GM12872 (cell line): ENCODE results near the gene ASTN2.

Source experiments
- CTCF ChIP-seq: IDR thresholded peaks from 3 replicates; pipeline ENCODE4 v1.5.1; 2011; ENCODE audit warnings: low read depth, mild to moderate bottlenecking, low read length, moderate library complexity; ENCODE audit not compliant: insufficient read depth

The ASTN2 gene

GRCh38 chr9:116466271-116467235 is 948.3 kb downstream of the ASTN2 start:
- TF ChIP-seq CTCF: no peak

DNA sequence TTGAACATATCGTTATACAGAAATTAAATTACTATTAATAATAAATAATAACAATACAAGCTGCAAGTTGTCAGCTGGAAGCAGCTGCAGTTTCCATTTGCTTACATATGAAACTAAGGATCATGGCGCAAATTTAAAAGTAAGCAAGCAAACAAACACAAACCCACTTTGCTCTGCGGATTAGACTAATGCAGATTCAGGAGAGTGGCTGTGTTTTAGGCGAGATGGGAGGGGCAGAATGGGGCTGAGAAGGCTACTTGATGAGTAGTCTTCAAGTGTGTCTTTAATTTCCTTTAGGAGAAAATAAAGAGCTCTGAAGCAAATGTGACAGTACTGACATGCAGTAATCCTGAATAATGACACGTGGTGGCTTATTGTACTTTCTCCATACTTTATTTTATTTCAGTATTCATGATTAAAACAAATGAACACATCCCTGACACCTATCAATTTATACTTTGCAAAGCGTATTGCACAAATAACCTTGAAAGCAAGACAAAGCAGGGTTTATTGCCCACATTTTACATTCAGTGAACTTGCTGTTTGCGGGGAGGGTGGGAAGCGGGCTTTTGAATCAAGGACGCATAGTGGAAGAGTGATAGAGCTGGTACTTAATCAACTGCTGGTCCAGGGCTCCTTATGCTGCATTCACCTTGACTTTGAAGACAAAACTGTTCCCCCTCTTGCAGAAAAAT is 949.1 kb downstream of the ASTN2 start:
- no peak for TF ChIP-seq CTCF

GRCh38 chr9:116464987-116465571 is 949.8 kb downstream of the ASTN2 start:
- no peak for TF ChIP-seq CTCF

DNA sequence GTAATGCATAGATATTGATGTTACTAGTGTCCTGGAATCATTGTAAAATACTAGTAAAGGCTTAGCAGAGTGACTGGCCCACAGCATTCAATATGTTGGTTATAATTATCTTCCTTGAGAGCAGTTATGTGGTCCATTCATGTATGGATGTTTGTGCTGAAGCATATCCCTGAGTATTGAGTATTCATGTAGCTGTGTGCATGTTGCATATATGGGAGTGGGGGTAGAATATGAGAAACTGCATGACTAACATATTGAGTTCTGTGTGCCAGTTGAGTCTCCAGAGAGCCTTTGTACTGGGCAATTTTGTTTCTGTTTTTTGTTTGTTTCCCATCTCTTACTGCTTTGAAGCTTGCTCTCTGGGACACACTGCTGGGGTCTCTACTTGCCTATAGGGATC is 950.4 kb downstream of the ASTN2 start:
- no peak for TF ChIP-seq CTCF

DNA sequence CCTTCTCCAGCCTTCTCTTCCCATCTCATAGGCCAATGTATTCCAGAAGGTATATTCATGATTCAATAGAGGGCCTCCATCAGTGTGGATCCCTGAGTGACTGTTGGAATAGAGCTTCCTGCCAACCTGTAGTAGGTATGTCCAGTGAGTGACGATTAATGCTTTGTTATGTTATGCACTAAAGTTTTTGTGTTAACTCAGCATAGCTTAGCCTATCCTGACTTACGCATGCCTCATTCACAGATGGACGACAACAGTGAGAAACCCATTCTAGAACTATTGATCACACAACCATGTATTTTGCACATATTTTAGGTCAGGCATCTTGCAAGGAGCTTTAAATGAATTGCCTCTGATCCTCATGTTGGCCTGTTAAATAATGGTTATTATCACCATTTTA is 953.2 kb downstream of the ASTN2 start:
- no peak for TF ChIP-seq CTCF

DNA sequence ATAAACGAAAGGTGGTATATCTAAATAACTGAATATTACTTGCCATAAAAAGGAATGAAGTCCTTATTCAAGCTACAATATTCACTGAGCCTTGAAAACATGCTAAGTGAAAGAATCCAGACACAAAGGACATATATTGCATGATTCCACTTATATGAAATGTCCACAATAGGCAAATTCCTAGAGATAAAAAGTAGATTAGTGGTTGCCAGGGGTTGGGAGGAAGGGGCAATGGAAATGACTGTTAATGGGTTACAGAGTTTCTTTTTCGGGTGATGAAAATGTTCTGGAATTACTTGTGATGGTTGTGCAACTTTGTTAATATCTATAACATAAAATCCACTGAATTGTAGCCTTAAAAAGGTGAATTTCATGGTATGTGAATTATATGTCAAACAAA is 954.8 kb downstream of the ASTN2 start:
- TF ChIP-seq CTCF: no peak

GRCh38 chr9:116459576-116459975 is 955.3 kb downstream of the ASTN2 start:
- TF ChIP-seq CTCF: no peak
